GM21576 (cell line): Measurements from ENCODE around the gene C2.

ENCODE experiments used
- ATAC-seq: cut with Tn5 transposase; IDR thresholded peaks from one replicate; pipeline ENCODE4 v1.9.1; 2021; ENCODE audit warnings: mild to moderate bottlenecking, moderate library complexity; ENCODE audit not compliant: unreplicated experiment

C2 gene

GRCh38 chr6:31952890-31953289, 25.4 kb downstream of the C2 start:
- no peak for ATAC-seq

DNA sequence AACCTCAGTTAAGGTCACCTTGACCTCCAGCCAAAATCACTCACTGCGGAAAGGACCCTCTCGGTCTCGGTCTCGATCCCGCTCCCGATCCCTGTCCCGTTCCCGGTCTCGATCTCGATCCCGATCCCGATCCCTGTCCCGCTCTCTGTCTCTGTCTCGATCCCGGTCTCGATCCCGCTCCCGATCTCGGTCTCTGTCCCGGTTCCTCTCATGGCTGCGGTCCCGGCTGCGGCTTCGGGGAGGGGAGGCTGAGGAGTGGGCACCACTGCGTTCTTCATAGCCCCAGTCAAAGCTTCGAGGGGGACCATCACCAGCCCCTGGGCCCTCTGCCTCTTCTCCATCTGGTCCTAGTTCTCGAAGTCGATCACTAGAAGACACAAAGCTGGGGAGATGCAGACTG, 27.0 kb downstream of the C2 start:
- no peak for ATAC-seq

DNA sequence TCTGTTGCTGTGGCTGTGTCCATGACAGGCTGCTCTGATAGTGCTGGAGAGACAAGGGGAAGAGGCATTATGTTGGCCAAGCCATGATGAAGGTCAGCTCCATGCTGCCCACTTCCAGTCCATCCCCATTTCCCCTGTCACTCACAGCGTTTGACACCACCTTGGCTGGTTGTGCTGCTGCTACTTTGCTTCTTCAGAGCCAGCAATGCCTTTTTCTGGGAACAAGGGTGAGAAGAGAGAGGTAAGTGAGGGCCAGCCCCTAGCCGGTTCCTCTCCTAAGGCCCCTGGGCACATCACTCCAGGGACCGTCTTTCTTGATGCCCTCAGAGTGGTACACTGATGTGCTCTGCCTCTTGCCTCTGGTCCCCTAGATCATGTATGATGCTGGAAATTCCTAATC, 29.3 kb downstream of the C2 start:
- ATAC-seq: no peak

GRCh38 chr6:31958412-31958740, 30.9 kb downstream of the C2 start:
- ATAC-seq: peak; percentile 5

GRCh38 chr6:31958741-31959739, 31.5 kb downstream of the C2 start, which contains the start of the genes NELFE and SKIC2:
TSS of gene NELFE (minus strand) at chr6:31958971. CDS start at chr6:31958446, 525 bp downstream.
TSS of gene SKIC2 (plus strand) at chr6:31959175. CDS start at chr6:31959193, 18 bp downstream.
- peak; percentile 92 for ATAC-seq

DNA sequence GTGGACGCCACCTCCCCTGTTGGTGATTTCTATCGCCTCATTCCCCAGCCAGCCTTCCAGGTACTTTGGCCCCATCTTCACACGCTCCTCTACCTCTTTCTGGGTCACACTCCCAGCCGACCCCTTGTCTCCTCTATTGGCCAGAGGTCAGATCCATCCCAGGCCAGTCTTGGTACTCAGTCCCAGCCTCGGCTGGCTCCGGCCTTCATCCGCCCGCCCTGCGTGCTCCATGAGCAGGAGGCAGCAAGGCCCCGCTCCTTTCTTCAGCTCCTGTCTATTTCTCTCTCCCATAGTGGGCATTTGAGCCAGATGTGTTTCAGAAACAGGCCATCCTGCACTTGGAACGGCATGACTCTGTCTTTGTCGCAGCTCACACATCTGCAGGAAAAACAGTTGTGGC, 34.1 kb downstream of the C2 start:
- no peak for ATAC-seq

DNA sequence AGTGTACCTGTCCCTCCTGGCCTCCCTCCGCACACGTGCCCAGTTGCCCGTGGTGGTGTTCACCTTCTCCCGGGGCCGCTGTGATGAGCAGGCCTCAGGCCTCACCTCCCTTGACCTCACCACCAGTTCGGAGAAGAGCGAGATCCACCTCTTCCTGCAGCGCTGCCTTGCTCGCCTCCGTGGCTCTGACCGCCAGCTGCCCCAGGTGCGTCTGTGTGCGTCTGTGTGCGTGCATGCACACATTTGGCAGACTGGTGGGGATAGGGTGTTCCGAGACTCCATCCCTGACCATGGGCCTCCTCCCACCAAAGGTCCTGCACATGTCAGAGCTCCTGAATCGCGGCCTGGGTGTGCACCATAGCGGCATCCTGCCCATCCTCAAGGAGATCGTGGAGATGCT, 36.4 kb downstream of the C2 start:
- no peak for ATAC-seq

- no peak for ATAC-seq
Observed at GRCh38 chr6:31965700-31966099, 38.2 kb downstream of the C2 start.

GRCh38 chr6:31966506-31966905, 39.0 kb downstream of the C2 start:
- no peak for ATAC-seq

DNA sequence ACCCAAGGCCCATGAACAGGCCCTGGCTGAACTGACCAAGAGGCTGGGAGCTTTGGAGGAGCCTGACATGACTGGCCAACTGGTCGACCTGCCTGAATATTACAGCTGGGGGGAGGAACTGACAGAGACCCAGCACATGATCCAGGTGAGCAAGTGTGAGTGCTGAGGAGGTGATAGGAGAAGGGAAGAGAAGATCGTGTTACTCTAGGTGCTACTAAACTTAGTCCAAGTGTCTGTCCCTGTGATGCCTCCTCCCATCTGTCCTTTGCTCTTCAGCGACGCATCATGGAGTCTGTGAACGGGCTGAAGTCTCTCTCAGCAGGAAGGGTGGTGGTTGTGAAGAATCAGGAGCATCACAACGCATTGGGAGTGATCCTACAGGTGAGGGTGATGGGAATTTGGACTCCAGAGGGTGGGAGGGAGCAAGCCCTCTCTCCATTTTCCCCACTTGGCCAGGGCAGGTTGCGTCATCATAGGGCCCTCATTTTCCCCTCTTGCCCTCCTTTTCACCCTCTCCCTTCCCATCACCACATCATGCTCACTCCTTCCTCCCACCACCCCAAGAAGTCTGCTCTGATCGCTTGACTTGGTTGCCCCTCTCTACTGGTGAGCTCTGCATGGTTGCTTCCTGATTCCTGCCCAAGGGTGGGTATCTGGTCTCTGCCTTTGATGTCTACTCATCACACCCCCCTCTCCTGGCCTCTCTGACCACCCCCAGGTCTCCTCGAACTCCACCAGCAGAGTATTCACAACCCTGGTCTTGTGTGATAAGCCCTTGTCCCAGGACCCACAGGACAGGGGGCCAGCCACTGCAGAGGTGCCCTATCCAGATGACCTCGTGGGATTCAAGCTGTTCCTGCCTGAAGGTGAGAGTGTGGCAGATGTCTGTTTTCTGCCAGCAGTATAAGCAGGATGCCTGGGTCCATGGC, 39.7 kb downstream of the C2 start:
- no peak for ATAC-seq

GRCh38 chr6:31967926-31968320, 40.4 kb downstream of the C2 start:
- no peak for ATAC-seq

GRCh38 chr6:31968326-31968725, 40.8 kb downstream of the C2 start:
- ATAC-seq: no peak

DNA sequence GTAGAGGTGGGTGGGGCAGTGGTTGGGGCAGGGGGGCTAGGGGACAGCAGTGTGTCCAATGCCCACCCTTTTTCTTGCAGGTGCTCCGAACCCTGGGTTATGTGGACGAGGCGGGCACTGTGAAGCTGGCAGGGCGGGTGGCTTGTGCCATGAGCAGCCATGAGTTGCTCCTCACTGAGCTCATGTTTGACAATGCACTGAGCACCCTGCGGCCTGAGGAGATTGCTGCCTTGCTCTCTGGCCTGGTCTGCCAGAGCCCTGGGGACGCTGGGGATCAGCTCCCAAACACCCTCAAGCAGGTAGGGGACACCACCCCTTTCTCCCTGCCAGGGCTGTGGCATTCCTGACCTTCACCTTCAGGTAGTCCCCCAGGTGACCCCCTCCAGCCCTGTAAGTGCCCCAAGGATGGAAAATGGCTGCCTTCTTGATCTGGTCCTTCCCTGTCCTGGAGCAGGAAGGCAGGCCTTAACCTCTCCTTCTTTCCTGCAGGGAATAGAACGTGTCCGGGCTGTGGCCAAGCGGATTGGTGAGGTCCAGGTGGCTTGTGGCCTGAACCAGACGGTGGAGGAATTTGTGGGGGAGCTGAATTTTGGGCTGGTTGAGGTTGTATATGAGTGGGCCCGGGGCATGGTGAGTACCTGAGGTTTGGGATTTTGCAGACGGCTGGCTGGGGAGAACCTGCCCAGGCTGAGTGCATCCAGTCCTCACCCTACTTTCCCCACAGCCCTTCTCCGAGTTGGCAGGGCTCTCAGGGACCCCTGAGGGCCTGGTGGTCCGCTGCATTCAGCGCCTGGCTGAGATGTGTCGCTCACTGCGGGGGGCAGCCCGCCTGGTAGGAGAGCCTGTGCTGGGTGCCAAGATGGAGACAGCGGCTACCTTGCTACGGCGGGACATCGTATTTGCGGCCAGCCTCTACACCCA, 41.5 kb downstream of the C2 start:
- no peak for ATAC-seq

DNA sequence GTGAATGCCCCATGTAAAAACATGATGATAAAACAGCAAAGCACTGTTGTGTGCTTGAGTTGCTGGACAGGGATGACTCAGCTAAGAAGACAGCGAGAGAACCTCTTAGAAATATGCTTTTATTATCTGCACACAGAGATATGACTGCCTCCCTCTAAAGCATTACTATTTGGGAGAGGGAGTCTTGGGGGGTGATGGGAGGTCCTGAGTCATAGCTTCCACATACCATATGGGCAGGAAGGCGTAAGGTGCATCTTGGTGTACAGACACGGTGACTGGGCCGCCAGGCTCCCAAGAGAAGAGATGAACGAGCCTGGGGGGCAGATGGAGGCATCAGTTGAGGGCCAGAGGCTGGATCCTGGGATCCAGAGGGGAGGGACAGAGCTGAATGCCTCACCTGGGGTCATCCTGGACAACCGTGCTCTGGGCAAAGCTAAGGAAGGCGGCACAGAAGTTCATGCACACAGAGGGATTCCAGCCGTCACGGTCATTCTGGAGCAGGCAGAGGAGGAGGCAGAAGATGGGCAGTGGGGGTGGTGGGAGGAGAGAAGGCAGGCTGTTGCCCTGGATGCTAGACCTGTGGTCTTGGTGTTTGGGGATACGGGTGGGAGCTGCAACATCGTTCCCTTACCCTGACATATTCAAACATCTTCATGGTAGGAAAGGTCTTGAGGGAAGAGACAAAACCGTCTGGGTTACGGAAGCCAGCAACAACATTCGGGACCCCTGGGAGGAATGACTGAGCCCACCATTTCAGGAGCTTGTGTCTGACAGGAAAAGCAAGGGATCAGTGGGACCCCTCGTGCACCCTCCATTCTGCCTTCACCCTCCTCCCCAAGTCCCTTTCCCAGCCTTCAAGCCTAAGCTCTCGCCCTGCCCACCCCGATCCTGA, 42.4 kb downstream of the C2 start:
- ATAC-seq: no peak

- ATAC-seq: no peak
Observed at GRCh38 chr6:31970604-31971271, 43.2 kb downstream of the C2 start.

DNA sequence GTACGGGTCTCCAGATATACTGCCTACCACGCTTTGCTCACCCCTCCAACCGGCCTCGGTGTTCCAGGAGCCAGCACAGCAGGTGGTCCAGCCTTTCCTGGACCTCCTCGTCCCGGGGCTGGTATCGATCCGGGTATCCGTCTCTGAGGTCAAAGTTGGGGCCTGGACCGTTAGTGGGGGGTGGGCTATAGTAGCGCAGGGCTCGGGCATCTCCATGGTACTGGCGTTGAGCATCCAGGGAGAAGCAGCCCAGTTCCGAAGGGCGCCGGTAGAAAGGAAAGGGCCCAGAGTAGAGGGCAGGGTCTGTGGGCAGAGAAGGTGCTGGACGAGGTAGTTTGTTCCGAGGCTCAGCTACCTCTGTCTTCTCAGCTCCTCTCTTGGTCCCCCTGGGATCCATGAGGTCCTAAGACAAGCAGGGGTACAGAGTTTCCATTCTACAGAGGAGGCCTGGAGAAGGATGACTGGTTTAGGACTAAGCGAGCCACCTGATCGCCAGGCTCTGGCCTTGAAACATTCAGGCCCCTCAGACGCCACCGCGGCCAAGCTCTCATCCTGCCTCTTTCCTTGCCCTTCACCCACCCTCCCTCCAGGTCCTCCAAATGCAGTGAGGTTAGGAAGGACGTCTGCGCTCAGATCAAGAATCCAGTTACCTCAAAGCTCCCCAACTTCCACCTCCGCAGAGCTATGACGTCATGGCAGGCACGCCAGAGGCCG, 43.9 kb downstream of the C2 start:
- ATAC-seq: no peak

DNA sequence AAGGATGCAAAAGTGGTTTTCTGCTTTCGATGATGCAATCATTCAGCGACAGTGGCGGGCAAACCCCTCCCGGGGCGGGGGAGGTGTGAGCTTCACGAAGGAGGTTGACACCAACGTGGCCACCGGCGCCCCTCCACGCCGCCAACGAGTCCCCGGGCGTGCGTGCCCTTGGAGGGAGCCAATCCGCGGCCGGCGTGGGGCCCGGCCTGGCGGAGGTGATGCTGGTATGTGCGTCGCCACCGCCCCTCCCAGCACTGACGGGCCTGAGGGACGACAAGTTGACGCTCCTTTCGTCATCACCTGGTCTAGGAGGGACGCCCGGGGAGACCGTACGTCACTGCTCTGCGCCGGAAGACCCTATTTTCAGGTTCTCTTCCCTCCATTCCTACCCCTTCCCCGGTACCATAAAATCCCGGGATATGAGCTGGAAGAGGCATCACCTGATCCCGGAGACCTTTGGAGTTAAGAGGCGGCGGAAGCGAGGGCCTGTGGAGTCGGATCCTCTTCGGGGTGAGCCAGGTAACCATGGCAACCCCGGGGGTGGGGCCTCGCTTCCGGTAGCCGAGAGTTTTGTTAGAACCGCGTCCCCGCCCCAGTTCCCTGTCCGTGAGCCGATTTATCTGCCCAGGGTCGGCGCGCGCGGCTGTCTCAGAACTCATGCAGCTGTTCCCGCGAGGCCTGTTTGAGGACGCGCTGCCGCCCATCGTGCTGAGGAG, 44.6 kb downstream of the C2 start, which contains the start of gene DXO:
Gene DXO, minus strand, starts transcription at position 146 of the 716 bp plus-strand sequence. CDS start 463 bp downstream, outside the sequence.
- ATAC-seq: peak; percentile 75
